DND-41 (cell line): ENCODE results near the gene HSPA2.

Experiments used
- CTCF ChIP-seq: IDR thresholded peaks from 2 replicates; pipeline ENCODE4 v1.5.1; 2012; ENCODE audit warnings: borderline replicate concordance, low read length, moderate library complexity, mild to moderate bottlenecking; ENCODE audit not compliant: poor library complexity, severe bottlenecking; ENCODE audit errors: extremely low read depth
- EZH2 ChIP-seq: IDR thresholded peaks from 3 replicates; pipeline ENCODE4 v1.6.1; 2012; ENCODE audit warnings: borderline replicate concordance, low read depth, mild to moderate bottlenecking, moderate library complexity, low read length, inconsistent platforms; ENCODE audit not compliant: severe bottlenecking

GRCh38 chr14:64522591-64523355, 17.8 kb upstream of the HSPA2 start:
- TF ChIP-seq CTCF: no peak
- no peak for TF ChIP-seq EZH2
